ENCODE results near the gene MMD. TPM values are rescaled to one million over a fixed set of nuclear protein-coding genes. Genes with fewer than 3 reads are reported as not detected.

Gene MMD
- total RNA-seq, 1 experiment from 2014 or later = 40.8 TPM

DNA sequence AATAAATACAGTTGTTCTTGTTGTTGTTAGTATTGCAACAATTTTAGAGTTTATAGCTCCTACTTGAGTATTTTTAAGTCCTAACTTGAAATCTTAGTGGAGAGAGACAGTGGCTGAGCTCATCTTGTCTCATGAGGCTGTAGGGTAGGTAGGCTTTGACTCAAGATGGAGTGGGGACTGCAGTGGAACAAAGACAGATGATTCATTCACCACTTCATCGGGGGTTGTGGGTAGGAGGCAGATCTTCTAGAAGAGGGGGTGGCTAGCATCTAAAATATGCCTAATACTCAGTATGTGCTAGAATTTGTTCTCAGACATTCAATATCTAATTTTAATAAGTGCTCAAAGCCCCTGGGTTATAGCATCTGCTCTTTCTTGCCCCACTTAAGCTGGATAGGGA is 13.1 kb upstream of the MMD start:
- peaks cover 6% of the 10 kb centered on the region; the same call in 1 of the 2 replicates for H3K36me3 Mint-ChIP-seq
- DNase-seq (ENCODE audit: low spot score) = no peak
- no peaks in the 10 kb centered on the region for H3K27me3 Mint-ChIP-seq (ENCODE audit: low read depth)
- no peak for TF ChIP-seq NR3C1 (CRISPR knock-in tag; conservative IDR thresholded peaks at IDR 0.05; ENCODE audit: low read depth)
- no peak for TF ChIP-seq MYBL2 (CRISPR knock-in tag; IDR thresholded peaks at IDR 0.05)
- TF ChIP-seq NR1H2 (CRISPR knock-in tag; IDR thresholded peaks at IDR 0.05) = no peak
- TF ChIP-seq, protein P1, sequence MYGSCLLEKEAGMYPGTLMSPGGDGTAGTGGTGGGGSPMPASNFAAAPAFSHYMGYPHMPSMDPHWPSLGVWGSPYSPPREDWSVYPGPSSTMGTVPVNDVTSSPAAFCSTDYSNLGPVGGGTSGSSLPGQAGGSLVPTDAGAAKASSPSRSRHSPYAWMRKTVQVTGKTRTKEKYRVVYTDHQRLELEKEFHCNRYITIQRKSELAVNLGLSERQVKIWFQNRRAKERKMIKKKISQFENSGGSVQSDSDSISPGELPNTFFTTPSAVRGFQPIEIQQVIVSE (CRISPR knock-in tag; IDR thresholded peaks at IDR 0.05; ENCODE audit: borderline replicate concordance) = no peak
- TF ChIP-seq ESRRA (CRISPR knock-in tag; IDR thresholded peaks at IDR 0.05; ENCODE audit: borderline replicate concordance) = no peak
- no peak for TF ChIP-seq ERG (CRISPR knock-in tag; IDR thresholded peaks at IDR 0.05)
- TF ChIP-seq OVOL2 (CRISPR knock-in tag; IDR thresholded peaks at IDR 0.05; ENCODE audit: borderline replicate concordance) = no peak
- TF ChIP-seq, protein P2, sequence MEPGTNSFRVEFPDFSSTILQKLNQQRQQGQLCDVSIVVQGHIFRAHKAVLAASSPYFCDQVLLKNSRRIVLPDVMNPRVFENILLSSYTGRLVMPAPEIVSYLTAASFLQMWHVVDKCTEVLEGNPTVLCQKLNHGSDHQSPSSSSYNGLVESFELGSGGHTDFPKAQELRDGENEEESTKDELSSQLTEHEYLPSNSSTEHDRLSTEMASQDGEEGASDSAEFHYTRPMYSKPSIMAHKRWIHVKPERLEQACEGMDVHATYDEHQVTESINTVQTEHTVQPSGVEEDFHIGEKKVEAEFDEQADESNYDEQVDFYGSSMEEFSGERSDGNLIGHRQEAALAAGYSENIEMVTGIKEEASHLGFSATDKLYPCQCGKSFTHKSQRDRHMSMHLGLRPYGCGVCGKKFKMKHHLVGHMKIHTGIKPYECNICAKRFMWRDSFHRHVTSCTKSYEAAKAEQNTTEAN (CRISPR knock-in tag; IDR thresholded peaks at IDR 0.05) = no peak
- no peak for TF ChIP-seq GRHL2 (CRISPR knock-in tag; IDR thresholded peaks at IDR 0.05; ENCODE audit: insufficient replicate concordance, severe bottlenecking)
- TF ChIP-seq ZNF138 (CRISPR knock-in tag; conservative IDR thresholded peaks at IDR 0.05) = no peak
- no peak for TF ChIP-seq STAT6 (CRISPR knock-in tag; conservative IDR thresholded peaks at IDR 0.05; ENCODE audit: low read depth)
- peaks cover 34% of the 10 kb centered on the region for H3K4me1 Mint-ChIP-seq
- ChIA-PET POLR2A (no interaction called here), CTCF (no interaction called here)
- H3K4me3 Mint-ChIP-seq = no peak overlapping the region
- H3K9me3 Mint-ChIP-seq = peaks cover 7% of the 10 kb centered on the region
- H3K27ac Mint-ChIP-seq = no peak overlapping the region
- ATAC-seq = no peak

GRCh38 chr17:55433629-55434422 is 12.2 kb upstream of the MMD start:
- H3K4me3 Mint-ChIP-seq = no peak overlapping the region
- DNase-seq (ENCODE audit: low spot score) (no peak), ATAC-seq (no peak)
- no peaks in the 10 kb centered on the region for H3K27me3 Mint-ChIP-seq (ENCODE audit: low read depth)
- ChIA-PET POLR2A (no interaction called here), CTCF (no interaction called here)
- H3K36me3 Mint-ChIP-seq = peaks cover 6% of the 10 kb centered on the region; the same call in 1 of the 2 replicates
- H3K27ac Mint-ChIP-seq = peak overlapping the region; percentile 35; the same call in 1 of the 2 replicates
- peak; percentile 68 for TF ChIP-seq GABPB1 (CRISPR knock-in tag; IDR thresholded peaks at IDR 0.05)
- TF ChIP-seq ZNF121 (CRISPR knock-in tag; IDR thresholded peaks at IDR 0.05) = no peak
- no peak for TF ChIP-seq SMAD4 (CRISPR knock-in tag; IDR thresholded peaks at IDR 0.05)
- TF ChIP-seq RELA (CRISPR knock-in tag; IDR thresholded peaks at IDR 0.05; ENCODE audit: borderline replicate concordance) = no peak
- TF ChIP-seq, protein P3, sequence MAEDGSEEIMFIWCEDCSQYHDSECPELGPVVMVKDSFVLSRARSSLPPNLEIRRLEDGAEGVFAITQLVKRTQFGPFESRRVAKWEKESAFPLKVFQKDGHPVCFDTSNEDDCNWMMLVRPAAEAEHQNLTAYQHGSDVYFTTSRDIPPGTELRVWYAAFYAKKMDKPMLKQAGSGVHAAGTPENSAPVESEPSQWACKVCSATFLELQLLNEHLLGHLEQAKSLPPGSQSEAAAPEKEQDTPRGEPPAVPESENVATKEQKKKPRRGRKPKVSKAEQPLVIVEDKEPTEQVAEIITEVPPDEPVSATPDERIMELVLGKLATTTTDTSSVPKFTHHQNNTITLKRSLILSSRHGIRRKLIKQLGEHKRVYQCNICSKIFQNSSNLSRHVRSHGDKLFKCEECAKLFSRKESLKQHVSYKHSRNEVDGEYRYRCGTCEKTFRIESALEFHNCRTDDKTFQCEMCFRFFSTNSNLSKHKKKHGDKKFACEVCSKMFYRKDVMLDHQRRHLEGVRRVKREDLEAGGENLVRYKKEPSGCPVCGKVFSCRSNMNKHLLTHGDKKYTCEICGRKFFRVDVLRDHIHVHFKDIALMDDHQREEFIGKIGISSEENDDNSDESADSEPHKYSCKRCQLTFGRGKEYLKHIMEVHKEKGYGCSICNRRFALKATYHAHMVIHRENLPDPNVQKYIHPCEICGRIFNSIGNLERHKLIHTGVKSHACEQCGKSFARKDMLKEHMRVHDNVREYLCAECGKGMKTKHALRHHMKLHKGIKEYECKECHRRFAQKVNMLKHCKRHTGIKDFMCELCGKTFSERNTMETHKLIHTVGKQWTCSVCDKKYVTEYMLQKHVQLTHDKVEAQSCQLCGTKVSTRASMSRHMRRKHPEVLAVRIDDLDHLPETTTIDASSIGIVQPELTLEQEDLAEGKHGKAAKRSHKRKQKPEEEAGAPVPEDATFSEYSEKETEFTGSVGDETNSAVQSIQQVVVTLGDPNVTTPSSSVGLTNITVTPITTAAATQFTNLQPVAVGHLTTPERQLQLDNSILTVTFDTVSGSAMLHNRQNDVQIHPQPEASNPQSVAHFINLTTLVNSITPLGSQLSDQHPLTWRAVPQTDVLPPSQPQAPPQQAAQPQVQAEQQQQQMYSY (CRISPR knock-in tag; IDR thresholded peaks at IDR 0.05) = no peak
- H3K4me1 Mint-ChIP-seq = peaks cover 28% of the 10 kb centered on the region
- peaks cover 7% of the 10 kb centered on the region for H3K9me3 Mint-ChIP-seq
